GM12878 (cell line): ENCODE measurements around the gene CD244. TPM values are rescaled to one million over a fixed set of nuclear protein-coding genes. Genes with fewer than 3 reads are reported as not detected.

Experiments used
- ATAC-seq: fragments of 200-7000 bp; cut with Tn5 transposase; 3 replicates; pipeline ENCODE4 v1.9.1; 2020; ENCODE audit warnings: mild to moderate bottlenecking, moderate library complexity
- BruUV-seq: library from RNA; stranded (reverse); fragments of 400-500 nt; replicated peaks from 2 replicates; lab custom pipeline; 2021; lab: Mats Ljungman, UMichigan
- CTCF ChIA-PET: fragments of 300-600 bp; sonication (Branson Sonifier 250); formaldehyde crosslinking; extraction: SDS; loops from one replicate; lab custom pipeline; 2021; ENCODE audit warnings: inconsistent platforms; lab: Yijun Ruan, JAX
- POLR2A ChIA-PET: fragments of 350-600 bp; formaldehyde crosslinking; extraction: SDS; loops from one replicate; lab custom pipeline; 2021; ENCODE audit warnings: inconsistent platforms; lab: Charles Lee
- RAD21 ChIA-PET: fragments of 300-600 bp; sonication (Branson Sonifier 250); formaldehyde crosslinking; loops from one replicate; lab custom pipeline; 2023; ENCODE audit warnings: antibody characterized with exemption; ENCODE audit not compliant: unreplicated experiment; lab: Charles Lee
- SMC1A ChIA-PET: fragments of 300-600 bp; sonication (Branson Sonifier 250); formaldehyde crosslinking; loops from one replicate; lab custom pipeline; 2023; ENCODE audit not compliant: unreplicated experiment, uncharacterized antibody; lab: Charles Lee
- DNase-seq: peaks from one replicate; pipeline ENCODE4 v3.0.0-alpha.2; 2011; ENCODE audit warnings: low read depth, low spot score
- FAIRE-seq: peaks from 3 replicates; lab custom pipeline; 2011; peaks lifted over from hg19 to GRCh38; lab: Jason Lieb, UNC
- H2AFZ ChIP-seq: 2 replicates; pipeline ENCODE4 v1.6.0; 2011; ENCODE audit warnings: low read depth, low read length, control low read depth; ENCODE audit not compliant: control insufficient read depth
- H3K27ac ChIP-seq: 2 replicates; pipeline ENCODE4 v1.5.1; 2011; ENCODE audit warnings: control low read depth; ENCODE audit not compliant: control insufficient read depth, insufficient read depth
- H3K27me3 ChIP-seq, 2 experiments: replicated peaks in 1 of 2; 2 replicates each; pipeline versions ENCODE4 v1.6.0 to v1.6.1; 2011; ENCODE audit warnings: low read length in 1 of 2; ENCODE audit not compliant: control insufficient read depth in 2 of 2, insufficient read depth in 2 of 2
- H3K36me3 ChIP-seq, 2 experiments: 2 replicates each; pipeline ENCODE4 v1.5.1; 2011; ENCODE audit warnings: low read length in 1 of 2; ENCODE audit not compliant: control insufficient read depth in 2 of 2, insufficient read depth in 2 of 2
- H3K4me1 ChIP-seq: 2 replicates; pipeline ENCODE4 v1.6.1; 2011; ENCODE audit warnings: mild to moderate bottlenecking, low read length, moderate library complexity, mixed read lengths; ENCODE audit not compliant: control insufficient read depth, insufficient read depth
- H3K4me2 ChIP-seq: 2 replicates; pipeline ENCODE4 v1.6.0; 2011; ENCODE audit warnings: control low read depth; ENCODE audit not compliant: control insufficient read depth, insufficient read depth
- H3K4me3 ChIP-seq: fragments of 200-600 bp; sonication (generic); 2 replicates; pipeline ENCODE4 v1.5.1; 2016
- H3K79me2 ChIP-seq: 2 replicates; pipeline ENCODE4 v1.6.0; 2011; ENCODE audit warnings: low read length; ENCODE audit not compliant: control insufficient read depth, insufficient read depth
- H3K9ac ChIP-seq: 2 replicates; pipeline ENCODE4 v1.8.0; 2011; ENCODE audit warnings: low read length, control low read depth, mixed read lengths; ENCODE audit not compliant: control insufficient read depth, insufficient read depth
- H3K9me3 ChIP-seq: replicated peaks from 3 replicates; pipeline ENCODE4 v1.5.1; 2011; ENCODE audit warnings: mild to moderate bottlenecking, low read length; ENCODE audit not compliant: control insufficient read depth, insufficient read depth
- H4K20me1 ChIP-seq: 2 replicates; pipeline ENCODE4 v1.6.0; 2011; ENCODE audit not compliant: control insufficient read depth, insufficient read depth
- ASH2L ChIP-seq: fragments of 300-600, 200-600 bp; sonication (generic); IDR thresholded peaks from 2 replicates; pipeline ENCODE4 v1.6.1; 2017; ENCODE audit warnings: low read depth, mild to moderate bottlenecking, borderline replicate concordance
- ATF2 ChIP-seq: IDR thresholded peaks from 2 replicates; pipeline ENCODE4 v1.6.1; 2012; ENCODE audit warnings: low read length, inconsistent platforms
- BHLHE40 ChIP-seq, 2 experiments: fragments of 450-650 bp in 1 of 2; IDR thresholded peaks; 2 replicates each; pipeline ENCODE4 v1.6.1; 2011 to 2017; ENCODE audit warnings: low read depth in 2 of 2, borderline replicate concordance in 1 of 2, improper control_type of control experiment in 1 of 2, low read length in 1 of 2, mild to moderate bottlenecking in 1 of 2
- CBX5 ChIP-seq: sonication (generic); IDR thresholded peaks from 2 replicates; pipeline ENCODE4 v1.6.1; 2016; ENCODE audit warnings: low read depth, moderate library complexity, mild to moderate bottlenecking, inconsistent platforms
- E4F1 ChIP-seq: fragments of 450-650 bp; IDR thresholded peaks from 2 replicates; pipeline ENCODE4 v1.6.1; 2018; ENCODE audit warnings: borderline replicate concordance, mild to moderate bottlenecking; ENCODE audit not compliant: partially characterized antibody
- FOXM1 ChIP-seq: IDR thresholded peaks from 2 replicates; pipeline ENCODE4 v1.6.1; 2012; ENCODE audit warnings: low read depth, mild to moderate bottlenecking, inconsistent platforms, low read length, moderate library complexity
- GATAD2B ChIP-seq: fragments of 450-650 bp; conservative IDR thresholded peaks from 2 replicates; pipeline ENCODE4 v1.6.1; 2017; ENCODE audit warnings: low read depth, mild to moderate bottlenecking, moderate library complexity
- HDGF ChIP-seq: fragments of 450-650 bp; IDR thresholded peaks from 2 replicates; pipeline ENCODE4 v1.6.1; 2016; ENCODE audit warnings: antibody characterized with exemption
- IKZF2 ChIP-seq, 2 experiments: fragments of 450-650 bp; IDR thresholded peaks; 2 replicates each; pipeline ENCODE4 v1.6.1; 2017; ENCODE audit warnings: mild to moderate bottlenecking in 2 of 2, moderate library complexity in 2 of 2
- JUNB ChIP-seq: IDR thresholded peaks from 2 replicates; pipeline ENCODE4 v1.6.1; 2016; ENCODE audit warnings: antibody characterized with exemption, mild to moderate bottlenecking
- MTA2 ChIP-seq: fragments of 450-650 bp; IDR thresholded peaks from 2 replicates; pipeline ENCODE4 v1.6.1; 2016; ENCODE audit warnings: low read depth, mild to moderate bottlenecking, moderate library complexity
- MTA3 ChIP-seq: IDR thresholded peaks from 2 replicates; pipeline ENCODE4 v1.6.1; 2012; ENCODE audit warnings: low read length, inconsistent platforms, borderline replicate concordance
- NFIC ChIP-seq: IDR thresholded peaks from 2 replicates; pipeline ENCODE4 v1.6.1; 2012; ENCODE audit warnings: low read depth, mild to moderate bottlenecking, inconsistent platforms, low read length, moderate library complexity
- NFXL1 ChIP-seq: fragments of 450-650 bp; IDR thresholded peaks from 2 replicates; pipeline ENCODE4 v1.6.1; 2017; ENCODE audit warnings: antibody characterized with exemption, mild to moderate bottlenecking, borderline replicate concordance
- RB1 ChIP-seq: fragments of 450-650 bp; formaldehyde crosslinking; IDR thresholded peaks from 2 replicates; pipeline ENCODE4 v1.6.1; 2017; ENCODE audit warnings: mild to moderate bottlenecking, borderline replicate concordance
- TCF12 ChIP-seq: IDR thresholded peaks from 2 replicates; pipeline ENCODE4 v1.6.1; 2011; ENCODE audit warnings: low read depth, mild to moderate bottlenecking, low read length
- ZNF217 ChIP-seq: fragments of 450-650 bp; IDR thresholded peaks from 2 replicates; pipeline ENCODE4 v1.6.1; 2017; ENCODE audit warnings: antibody characterized with exemption, mild to moderate bottlenecking
- ZSCAN29 ChIP-seq: fragments of 450-650 bp; IDR thresholded peaks from 2 replicates; pipeline ENCODE4 v1.6.1; 2017; ENCODE audit warnings: mild to moderate bottlenecking, moderate library complexity
- WGBS: methylation state at CpG from one replicate; pipeline ENCODE4 v1.1.6; 2016; ENCODE audit warnings: low lambda C conversion rate; ENCODE audit not compliant: insufficient replicate concordance, insufficient coverage; ENCODE audit errors: missing lambda C conversion rate; 5-methylcytosine and 5-hydroxymethylcytosine counted together
- in situ Hi-C: fragments of 300-500 bp; cut with MboI; formaldehyde crosslinking; loops from 9 replicates; pipeline ENCODE4 v1.14.3; 2018; ENCODE audit warnings: mixed read lengths
- intact Hi-C: fragments of 100-400 bp; cut with micrococcal nuclease; formaldehyde crosslinking; loops from one replicate; pipeline ENCODE4 v1.14.2; 2022; ENCODE audit not compliant: unreplicated experiment
- polyA plus RNA-seq, 11 experiments: library from polyadenylated mRNA; depleted of rRNA in 4 of 11; unstranded in 6 of 11; stranded (reverse) in 5 of 11; fragments of >200 nt; fragmentation: Nextera tagmentation in 4 of 11; fragmentation: Illumina TruSeq in 1 of 11; extraction: Ambion mirVana in 4 of 11; extraction: Trizol in 1 of 11; gene quantifications; 1 replicate in 1 of 11; 2 replicates in 10 of 11; pipeline versions ENCODE4 v1.2.1 to v1.2.3, GENCODE V29; 2011 to 2016; ENCODE audit warnings: inconsistent platforms in 2 of 11, missing spikeins in 2 of 11, low read depth in 1 of 11
- total RNA-seq, 4 experiments: library from RNA; depleted of rRNA in 3 of 4; stranded (reverse); fragments of >200 nt in 3 of 4; fragmentation: Illumina TruSeq in 1 of 4; extraction: Trizol in 1 of 4; gene quantifications; 2 replicates each; pipeline versions ENCODE4 v1.2.1 to v1.2.3, GENCODE V29; 2013 to 2021

The CD244 gene
- total and polyA plus RNA-seq, 10 of the 15 experiments (the other 5 are each of a cell fraction or from before 2014, with no cell fraction given), result 0.24 to 13.6 (median 0.73) TPM

DNA sequence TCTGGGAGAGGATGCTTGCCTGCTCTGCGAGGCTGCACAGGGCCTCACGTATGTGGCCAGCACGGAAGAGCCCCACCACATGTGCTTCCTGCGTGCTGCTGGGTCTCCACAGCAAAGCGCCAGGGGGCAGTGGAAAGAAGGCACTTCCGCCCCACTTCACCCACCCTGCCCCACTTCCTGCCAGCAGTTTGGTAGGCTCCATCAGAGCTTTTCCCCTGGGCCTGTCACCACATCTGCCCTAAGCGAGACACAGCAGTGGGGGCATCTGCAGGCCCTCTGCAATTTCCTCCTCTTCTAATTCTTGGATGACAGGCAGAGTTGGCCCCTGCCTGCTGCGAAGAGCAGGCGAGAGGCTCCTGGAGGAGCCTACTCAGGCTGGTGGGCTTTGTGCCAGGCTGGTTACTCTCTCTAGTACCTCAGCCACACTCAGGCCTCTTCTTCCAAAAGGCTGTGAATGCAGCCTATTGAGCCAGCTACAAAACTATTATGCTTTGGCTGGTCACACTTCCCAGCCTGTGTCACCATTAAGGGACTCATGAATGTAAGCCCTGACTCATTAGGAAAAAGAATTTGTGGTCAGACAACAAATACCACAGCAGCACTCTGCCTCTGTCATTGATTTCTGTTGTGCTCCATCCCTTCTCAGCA is 25.0 kb downstream of the CD244 start:
- intact Hi-C loops, result no loop called here
- no peaks in the 10 kb centered on the region for H3K79me2 ChIP-seq
- no peak overlapping the region for H3K4me3 ChIP-seq
- ChIA-PET POLR2A (interaction anchor here (0.8 to 2.5 kb wide), 8 partner anchors 12 to 232 kb away, joined by 3 to 7 read pairs (median 4); partner anchors contain the start of genes ARHGAP30, CD244 and LY9), CTCF (interaction anchor here (0.9 to 8.2 kb wide), 30 partner anchors 10 to 260 kb away, joined by 3 to 349 read pairs (median 6); partner anchors contain the start of genes CD244, ITLN1, ITLN2 and KLHDC9), SMC1A (interaction anchor here (0.7 to 13.0 kb wide), 32 partner anchors 10 to 260 kb away, joined by 3 to 229 read pairs (median 6); partner anchors contain the start of genes CD244, ITLN1, ITLN2 and KLHDC9), RAD21 (interaction anchor here (0.8 to 10.9 kb wide), 25 partner anchors 9 to 153 kb away, joined by 3 to 193 read pairs (median 7); partner anchors contain the start of genes CD244, CD48, ITLN1 and ITLN2)
- no peaks in the 10 kb centered on the region for H4K20me1 ChIP-seq
- H3K9ac ChIP-seq, result peak overlapping the region; percentile 67
- no peaks in the 10 kb centered on the region for H3K27me3 ChIP-seq
- BruUV-seq, result no TSS peak
- H3K9me3 ChIP-seq, result no peaks in the 10 kb centered on the region
- peaks cover 28% of the 10 kb centered on the region for H3K4me1 ChIP-seq
- peak; percentile 78 for DNase-seq
- peak; percentile 94 for FAIRE-seq
- peak overlapping the region; percentile 87 for H3K27ac ChIP-seq
- 1% methylated on average over 9 of the region's 9 CpGs for WGBS
- peak overlapping the region; percentile 66 for H3K4me2 ChIP-seq
- peak overlapping the region; percentile 80 for H2AFZ ChIP-seq
- in situ Hi-C loops, result loop anchor here (5.0 kb wide), 1 partner anchor 115 kb away; the partner anchor contains the start of gene ITLN2
- no peaks in the 10 kb centered on the region for H3K36me3 ChIP-seq
- peak; percentile 95 for ATAC-seq
- peak; percentile 57; the same call in 1 of the 2 replicates for TF ChIP-seq TCF12
- peak; percentile 70 for TF ChIP-seq NFIC
- TF ChIP-seq ATF2, result peak; percentile 78
- no peak for TF ChIP-seq E4F1
- TF ChIP-seq BHLHE40 (IDR thresholded peaks at IDR 0.05; ENCODE audit: borderline replicate concordance in 1 of 2, low read depth in 2 of 2, low read length in 1 of 2), result peak; percentile 46 to 75; a peak in 3 of 4 replicates
- TF ChIP-seq ASH2L, result no peak
- TF ChIP-seq MTA3, result peak; percentile 95; the same call in 1 of the 2 replicates
- peak; percentile 62; the same call in 1 of the 2 replicates for TF ChIP-seq MTA2
- no peak; the same call in 1 of the 2 replicates for TF ChIP-seq ZNF217
- TF ChIP-seq RB1, result peak; percentile 52; the same call in 1 of the 2 replicates
- TF ChIP-seq GATAD2B, result peak; percentile 66
- peak; percentile 65 to 79 for TF ChIP-seq IKZF2 (IDR thresholded peaks at IDR 0.05)
- TF ChIP-seq ZSCAN29, result no peak
- peak; percentile 75 for TF ChIP-seq JUNB
- TF ChIP-seq HDGF, result 0 out of 2 replicates have a peak, but pooled peaks have one; percentile 67
- TF ChIP-seq NFXL1, result no peak
- 0 out of 2 replicates have a peak, but pooled peaks have one; percentile 14 for TF ChIP-seq CBX5
- TF ChIP-seq FOXM1, result no peak
